ENCODE data around the gene CALHM1.
"Not testable (repeated sequence)": the region's sequence is repeated elsewhere in the genome, so short reads cannot be mapped to it uniquely, and the experiment has no call there.

CALHM1 gene, protein sequence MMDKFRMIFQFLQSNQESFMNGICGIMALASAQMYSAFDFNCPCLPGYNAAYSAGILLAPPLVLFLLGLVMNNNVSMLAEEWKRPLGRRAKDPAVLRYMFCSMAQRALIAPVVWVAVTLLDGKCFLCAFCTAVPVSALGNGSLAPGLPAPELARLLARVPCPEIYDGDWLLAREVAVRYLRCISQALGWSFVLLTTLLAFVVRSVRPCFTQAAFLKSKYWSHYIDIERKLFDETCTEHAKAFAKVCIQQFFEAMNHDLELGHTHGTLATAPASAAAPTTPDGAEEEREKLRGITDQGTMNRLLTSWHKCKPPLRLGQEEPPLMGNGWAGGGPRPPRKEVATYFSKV

DNA sequence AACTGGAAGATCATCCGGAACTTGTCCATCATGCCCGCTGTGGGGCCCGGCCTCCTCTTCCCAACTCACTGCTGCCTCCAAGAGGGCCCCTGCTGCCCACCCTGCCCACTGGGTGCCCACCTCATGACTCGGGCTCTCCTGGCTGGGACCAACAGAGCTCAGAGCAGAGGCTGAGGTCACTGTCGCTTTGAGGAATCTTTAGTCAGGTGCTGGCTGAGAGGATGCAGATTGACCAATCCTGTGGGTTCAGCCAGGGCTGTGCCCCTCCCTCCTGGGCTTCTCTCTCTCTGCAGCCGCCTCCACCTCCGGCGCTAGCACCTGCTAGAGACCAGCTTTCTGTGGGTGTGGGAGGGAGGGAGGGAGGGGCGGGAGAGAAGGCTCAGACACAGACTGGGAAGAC, at the start of gene CALHM1:
Gene CALHM1, minus strand, starts transcription at position 181 of the 400 bp plus-strand sequence. Its CDS starts 149 bp downstream, at position 32.
- no peak for DNase-seq

DNA sequence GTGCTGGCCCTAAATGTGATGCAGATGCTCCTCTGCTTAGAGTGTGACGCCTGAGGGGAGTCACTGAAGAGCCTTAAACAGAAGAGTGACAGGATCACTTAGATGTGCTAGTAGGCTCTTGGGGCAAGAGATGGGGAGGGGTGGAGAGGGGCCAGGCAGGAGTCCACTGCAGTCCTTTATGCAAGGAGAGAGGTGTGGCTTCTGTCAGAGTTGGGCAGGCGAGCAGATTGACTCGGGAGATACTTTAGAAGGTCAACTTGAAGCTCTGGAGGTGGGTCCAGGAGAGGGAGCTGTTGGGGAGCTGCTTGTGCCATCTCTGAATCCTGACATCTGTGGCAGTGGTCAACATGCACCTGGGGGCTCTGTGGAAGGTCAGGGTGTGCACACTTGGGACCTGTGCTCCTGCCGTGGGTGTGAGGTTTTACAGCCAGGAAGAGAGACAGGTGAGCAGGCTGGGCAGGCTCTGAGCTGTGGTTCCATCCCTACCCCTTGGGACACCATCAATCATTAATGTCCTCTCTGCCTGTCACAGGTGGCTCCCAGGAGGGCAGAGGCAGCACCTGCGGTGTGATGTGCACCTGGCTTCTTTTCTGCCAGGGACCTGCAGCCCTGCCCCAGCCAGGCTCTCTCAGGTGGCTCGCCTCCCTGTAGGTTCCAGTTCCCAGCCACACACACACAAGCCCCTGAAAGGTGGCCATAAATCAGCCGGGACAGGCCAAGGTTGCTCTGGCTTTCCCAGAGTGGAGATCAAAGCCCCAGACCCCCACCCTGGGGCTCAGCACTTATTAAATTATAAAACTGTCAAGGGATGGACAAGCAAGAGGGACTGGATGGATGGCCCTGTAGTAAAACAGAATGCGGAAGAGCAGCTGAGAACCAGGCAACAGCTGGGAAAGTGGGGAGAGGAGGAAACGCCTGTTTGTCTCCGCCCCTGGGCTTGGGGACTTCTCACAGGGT, 48.8 kb upstream of the CALHM1 start:
- DNase-seq: no peak

DNA sequence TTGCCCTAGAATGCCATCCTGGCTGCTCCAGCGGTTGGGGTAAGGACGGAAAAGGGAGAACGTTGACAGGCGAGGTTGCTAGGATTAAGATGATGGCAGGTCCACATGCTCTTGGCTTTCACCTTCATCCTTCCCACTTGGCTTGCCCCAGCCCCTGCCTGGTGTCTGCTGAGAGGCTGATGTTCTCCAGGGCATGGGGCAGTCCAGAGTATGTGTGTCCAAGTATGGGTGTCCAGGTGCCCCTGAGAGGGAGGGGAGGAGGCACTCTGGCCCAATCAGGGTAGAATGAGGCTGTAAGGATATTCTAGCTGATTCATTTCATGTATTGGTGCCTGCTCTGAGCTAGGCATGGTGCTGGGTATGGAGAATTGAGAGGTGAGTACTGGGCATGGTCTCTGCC, 47.4 kb upstream of the CALHM1 start:
- no peak for DNase-seq

DNA sequence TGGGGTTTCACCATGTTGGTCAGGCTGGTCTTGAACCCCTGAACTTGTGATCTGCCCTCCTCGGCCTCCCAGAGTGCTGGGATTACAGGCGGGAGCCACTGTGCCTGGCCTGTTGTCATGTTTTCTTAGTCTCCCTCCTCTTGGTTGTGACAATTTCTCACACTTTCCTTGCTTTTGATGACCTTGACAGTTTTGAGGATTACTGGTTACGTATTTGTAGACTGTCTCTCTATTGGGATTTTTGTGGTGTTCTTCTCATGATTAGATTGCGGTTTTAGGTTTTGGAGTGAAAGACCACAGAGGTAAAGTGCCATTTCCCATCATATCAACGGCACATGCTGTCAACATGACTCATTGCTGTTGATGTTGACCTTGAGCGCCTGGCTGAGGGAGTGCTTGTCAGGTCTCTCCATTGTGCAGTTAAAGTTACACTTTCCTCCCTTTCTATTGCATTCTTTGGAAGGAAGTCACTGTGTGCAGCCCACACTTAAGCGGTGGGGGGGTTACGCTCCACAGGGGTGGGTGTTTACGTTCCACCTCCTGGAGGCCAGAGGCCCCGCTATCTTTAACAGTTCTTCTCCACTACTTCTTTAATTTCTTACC, 45.6 kb upstream of the CALHM1 start:
- peak; percentile 21 for DNase-seq

DNA sequence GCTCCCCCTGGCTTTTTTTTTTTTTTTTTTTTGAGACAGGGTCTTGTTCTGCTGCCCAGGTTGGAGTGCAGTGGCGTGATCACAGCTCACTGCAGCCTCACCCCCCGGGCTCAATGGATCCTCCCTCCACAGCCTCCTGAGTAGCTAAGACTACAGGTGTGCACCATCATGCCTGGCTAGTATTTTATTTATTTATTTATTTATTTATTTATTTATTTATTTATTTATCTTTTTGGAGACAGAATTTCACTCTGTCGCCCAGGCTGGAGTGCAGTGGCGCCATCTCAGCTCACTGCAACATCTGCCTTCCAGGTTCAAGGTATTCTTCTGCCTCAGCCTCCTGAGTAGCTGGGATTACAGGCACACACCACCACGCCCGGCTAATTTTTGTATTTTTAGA, 45.1 kb upstream of the CALHM1 start:
- DNase-seq: not testable (repeated sequence)

DNA sequence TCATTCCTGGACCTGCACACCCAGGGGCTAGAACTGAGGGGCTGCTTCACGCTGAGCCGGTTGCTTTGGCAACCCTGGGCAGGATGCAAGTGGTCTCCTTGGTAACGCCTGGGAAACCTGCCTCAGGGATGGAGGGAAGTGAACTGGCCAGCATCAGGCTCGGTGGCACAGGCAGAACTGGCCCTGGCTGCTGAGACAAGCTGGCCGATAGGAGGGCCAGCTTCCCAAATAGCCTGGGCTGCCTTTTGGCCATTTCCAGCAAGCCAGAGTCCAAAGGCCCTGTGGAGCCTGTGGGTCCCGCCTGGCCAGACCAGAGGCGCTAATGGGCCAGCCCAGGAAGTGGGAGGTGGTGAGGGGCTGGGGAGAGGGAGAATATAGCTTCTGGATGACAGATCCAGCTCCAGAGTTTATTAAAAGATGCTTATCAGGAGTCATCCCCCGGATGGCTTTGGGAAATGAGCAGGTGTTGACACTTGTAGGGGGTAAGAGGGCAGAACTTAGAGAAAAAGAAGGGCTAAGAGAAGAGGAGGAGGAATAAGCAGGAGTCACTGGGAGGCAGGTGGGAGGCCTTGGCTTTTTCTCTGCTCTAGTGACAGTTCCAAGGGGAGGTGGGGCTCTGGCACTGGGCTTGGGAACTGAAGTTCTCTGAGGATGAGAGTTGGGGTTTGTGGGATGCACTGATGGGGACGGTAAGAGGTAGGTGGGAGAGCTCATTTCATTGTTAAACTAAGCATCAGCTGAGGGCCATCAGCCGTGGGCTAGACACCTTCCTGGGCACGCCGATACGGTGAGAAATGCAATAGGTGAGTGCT, 44.4 kb upstream of the CALHM1 start:
- no peak for DNase-seq

DNA sequence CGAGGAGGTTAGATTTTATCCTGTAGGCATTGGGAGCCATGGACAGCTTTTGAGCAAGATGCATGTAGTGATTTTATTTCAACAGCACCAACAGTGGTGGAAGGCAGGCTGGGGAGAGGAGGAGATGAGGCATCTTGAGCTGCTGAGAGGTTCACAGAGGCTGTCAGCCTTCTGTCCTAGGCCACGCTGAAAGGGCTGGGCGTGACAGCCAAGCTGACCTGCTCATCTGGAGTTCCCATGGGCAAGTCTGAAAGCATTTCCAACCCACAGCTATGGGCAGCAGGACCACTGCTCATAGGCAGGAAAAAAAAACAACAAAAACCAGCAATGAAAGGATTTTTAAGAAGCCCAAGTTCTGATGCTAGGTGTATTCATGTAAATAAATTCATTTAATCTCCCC, 42.5 kb upstream of the CALHM1 start:
- DNase-seq: no peak

DNA sequence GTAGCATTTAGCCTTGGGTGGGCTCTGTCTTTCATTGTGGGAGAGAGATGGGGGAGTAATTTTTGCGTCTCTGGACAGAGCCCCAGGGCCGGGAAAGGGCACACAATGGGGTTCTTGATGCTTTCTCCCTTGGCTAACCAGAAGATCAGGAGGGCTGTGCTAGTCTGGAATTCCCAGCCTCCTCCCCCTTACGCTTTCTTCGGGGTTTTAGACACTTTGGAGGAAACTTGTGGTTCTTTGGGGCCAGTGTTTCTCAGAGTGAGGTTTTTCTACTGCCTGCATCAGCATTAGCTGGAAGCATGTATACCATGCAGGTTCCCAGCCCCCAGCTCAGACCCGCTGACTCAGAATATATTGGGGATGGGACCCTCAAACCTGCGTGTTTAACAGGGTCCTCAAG, 41.8 kb upstream of the CALHM1 start:
- DNase-seq: no peak

DNA sequence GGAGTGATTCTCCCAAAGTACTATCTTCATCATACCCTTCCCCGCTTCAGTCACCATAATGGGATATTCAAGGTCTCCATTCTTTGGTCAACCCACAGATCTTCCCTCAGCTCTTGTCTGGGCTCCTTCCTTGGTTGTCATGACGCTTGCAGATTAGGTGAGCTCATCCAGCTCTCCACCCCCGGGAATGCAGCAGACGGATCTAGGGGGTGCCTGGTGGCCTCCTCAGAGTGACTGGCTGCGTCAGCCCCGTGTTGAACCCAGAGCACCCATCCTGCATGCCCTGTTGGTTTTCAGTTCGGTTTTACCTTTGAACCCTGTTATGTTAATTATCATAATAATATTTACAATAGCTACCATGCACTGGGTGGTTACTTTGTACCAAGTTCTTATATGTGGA, 41.2 kb upstream of the CALHM1 start:
- DNase-seq: no peak

DNA sequence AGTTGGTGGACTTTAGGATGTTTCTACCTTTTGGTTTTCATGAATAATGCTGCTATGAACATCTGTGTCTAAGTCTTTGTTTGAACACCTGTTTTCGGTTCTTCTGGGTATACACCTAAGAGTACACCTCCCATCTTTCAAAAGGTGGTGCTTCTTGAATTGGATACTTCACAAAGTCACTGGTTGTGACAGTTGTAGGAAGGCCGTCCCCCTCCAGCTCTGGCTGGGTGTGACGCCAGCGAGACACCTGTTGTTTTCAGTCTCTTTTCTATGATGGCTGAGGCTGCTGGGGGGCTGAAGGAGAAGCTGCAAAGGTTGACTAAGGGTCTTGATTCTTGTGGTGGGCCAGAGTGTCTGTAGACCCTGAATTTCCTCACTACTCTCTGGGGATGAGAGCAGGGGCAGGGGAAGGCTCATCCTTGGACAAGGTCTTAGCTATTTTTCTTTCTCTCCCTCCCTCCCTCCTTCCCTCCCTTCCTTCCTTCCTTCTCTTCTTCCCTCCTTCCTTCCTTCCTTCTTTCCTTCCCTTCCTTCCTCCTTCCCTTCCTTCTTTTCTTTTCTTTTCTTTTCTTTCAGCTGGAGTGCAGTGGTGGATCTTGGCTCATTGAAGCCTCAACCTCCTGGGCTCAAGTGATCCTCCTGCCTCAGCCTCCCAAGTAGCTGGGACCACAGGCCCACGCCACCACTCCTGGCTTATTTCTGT, 40.4 kb upstream of the CALHM1 start:
- DNase-seq: no peak

DNA sequence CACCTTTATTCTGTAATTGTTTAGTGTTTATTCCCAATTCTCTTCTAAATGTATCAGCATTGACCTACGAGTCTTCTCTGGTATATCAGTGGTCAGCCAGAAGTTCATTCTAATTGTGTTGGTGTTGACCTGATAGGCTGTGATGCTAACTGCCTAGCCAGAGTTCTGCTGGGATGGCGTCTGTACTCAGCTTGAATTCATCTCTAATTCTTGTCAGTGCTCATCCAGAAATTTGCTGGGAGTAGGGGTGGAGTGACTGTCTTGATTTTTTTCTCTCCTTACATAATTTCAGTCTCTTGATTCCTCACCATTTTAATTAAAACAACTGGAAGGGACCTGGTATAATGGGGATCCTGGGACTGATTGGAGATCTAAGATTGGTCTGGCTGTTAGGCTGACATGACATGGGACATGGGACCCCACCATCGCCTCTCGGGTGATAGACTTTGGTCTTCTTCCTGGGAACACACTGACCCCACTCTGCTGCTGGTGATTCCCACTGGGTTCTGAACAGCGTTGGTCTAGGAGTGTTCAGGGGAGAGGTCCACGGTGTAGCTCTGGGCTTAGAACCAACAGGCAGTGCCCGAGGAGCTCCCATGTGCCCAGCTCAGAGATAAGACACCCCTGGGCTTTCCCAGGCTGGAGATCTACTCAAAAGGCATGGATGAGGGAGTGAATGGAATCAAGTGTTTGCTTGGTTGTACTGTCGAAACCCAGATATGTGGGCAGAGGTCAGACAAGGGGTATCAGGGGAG, 38.6 kb upstream of the CALHM1 start:
- DNase-seq: no peak

DNA sequence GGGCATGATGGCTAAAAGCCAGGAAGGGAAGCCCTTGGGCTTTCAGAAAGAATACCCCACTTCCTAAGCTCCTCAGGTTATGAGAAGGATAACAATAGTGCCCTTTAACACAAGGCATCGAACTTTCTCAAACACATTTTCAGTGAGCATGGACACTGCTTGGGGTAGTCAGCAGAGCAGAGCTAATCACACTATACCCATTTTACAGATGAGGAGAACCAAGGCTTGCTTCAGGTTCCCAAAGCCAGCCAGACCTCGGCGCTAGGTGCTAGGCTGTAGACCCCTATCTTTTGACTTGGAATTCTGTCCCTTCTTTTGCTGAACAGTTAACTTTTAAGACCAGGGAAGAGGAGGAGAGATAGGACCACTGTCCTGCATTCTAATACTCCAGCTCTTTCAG, 36.6 kb upstream of the CALHM1 start:
- DNase-seq: no peak

DNA sequence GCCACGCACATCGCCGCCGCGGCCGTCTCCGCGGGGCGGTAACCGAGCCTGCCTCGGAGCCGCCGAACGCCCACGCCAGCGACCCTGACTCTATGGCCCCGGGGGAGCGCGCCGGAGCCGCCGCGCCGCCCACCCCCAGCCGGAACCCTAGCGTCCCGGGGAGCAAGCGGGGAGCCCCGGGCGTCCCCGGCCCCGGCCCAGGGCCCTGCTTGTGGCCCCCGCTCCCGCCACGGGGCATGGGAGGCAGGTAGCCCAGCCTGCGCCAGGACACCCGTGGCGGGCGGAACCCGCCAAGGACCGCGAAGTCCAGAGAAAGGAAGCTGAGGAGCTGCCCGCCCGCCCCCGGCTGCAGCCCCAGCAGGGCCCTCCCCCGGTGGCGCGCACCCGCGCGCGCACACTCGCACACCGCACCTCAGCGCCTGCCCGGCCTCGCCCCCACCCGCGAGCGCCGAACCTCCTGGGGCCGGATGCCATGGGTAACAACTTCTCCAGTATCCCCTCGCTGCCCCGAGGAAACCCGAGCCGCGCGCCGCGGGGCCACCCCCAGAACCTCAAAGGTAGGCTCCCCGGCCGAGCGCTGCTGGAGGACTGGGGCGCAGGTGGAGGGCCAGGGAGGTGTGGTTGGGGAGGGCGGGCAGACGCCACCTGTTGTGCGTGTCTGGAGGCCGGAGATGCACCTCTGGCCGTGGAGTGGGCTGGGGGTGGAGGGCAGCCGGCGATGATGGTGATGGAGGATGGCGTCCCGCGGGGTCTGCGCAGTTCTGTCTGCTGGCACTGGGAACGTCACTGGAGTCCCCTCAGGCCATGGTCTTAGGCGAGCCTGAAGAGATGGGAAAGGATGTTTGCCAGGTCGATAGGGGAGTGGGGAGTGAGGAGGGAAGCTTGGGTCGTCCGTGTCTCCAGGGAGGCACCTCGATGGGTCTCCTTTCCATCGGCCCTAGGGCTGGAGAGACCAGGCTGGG, 35.5 kb upstream of the CALHM1 start:
- DNase-seq: no peak

DNA sequence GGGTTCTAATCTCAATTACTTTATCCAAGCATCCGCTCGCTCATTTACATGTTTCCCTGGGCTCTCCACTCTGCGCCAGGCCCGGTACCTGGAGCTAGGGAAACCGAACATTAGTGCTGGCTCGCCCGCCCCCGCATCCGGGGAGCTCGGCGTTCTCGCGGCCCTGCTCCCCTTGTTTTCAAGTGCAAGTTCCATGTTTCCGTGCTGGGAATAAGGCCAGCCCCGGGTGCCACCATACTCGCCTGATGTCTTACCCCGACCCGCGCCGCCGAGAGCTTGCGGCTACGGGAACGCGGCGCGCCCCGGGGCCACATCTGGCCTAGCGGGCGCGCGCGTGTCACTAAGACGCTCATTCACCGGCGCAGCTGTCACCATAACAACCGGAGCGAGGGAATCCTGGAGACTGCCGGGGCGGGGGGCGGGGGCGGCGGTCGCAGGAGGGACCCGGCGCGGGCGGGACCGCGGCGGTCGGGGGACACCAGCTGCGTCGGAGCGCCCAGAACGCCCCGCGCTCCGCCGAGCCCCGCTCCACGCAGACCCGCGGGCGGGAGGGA, 34.7 kb upstream of the CALHM1 start, which contains the start of gene NEURL1:
Gene NEURL1, plus strand, starts transcription at position 344 of the 554 bp plus-strand sequence. CDS start 683 bp downstream, outside the sequence.
- DNase-seq: peak; percentile 8

DNA sequence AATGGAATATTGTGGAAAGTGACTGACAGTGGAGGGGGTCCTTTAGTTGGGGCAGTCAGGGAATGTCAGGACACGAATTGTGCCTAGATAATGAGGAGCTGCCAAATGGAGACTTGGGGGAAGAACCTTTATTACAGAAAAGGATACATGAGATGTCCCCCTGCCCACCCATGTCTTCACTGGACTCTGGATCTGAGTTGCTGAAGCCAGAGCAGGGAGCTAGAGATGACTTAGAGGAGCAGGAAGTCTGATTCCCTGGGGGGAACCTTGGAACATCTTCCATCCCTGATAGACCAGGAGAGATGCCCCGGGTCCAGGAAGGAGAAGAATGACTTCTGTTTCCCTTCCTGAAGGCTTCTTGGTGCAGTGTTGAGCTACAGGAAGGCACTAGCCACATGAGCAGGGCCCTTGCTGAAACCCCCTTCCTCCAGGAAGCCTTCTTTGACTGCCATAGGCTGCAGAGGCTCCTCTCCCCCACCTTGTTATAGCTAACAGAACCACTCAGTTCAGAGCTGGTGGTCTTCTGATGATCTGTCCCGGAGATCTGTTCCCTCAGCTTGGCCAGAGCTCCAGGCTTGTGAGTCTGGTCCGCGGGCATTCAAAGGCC, 34.1 kb upstream of the CALHM1 start:
- DNase-seq: no peak

DNA sequence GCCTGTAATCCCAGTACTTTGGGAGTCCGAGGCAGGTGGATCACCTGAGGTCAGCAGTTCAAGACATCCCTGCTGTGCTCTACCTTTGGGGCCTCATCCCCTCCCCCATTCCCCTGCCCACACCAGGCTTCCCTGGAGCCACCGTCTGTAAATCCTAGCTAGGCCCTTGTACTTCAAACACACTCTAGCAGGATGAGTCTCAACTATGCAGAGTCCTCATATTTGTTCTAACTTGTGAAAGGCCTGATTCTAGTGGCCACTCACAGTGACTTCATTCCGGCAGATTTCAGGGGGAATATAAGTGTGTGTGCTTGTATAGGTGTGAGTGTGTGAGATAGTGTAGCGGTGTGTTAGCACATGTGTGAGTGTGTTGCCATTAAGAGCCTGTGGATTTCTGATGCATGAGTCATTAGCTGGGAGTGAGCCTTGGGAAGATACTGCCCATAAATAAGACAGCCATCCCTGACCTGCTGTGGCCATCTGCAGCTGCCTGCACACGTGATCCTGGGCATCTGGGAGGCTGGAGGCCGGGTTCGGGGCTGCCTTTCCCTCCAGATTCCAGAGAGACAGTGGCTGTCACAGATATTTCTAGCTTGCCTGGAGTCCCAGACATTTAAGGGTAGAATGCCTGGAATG, 33.1 kb upstream of the CALHM1 start:
- DNase-seq: no peak

DNA sequence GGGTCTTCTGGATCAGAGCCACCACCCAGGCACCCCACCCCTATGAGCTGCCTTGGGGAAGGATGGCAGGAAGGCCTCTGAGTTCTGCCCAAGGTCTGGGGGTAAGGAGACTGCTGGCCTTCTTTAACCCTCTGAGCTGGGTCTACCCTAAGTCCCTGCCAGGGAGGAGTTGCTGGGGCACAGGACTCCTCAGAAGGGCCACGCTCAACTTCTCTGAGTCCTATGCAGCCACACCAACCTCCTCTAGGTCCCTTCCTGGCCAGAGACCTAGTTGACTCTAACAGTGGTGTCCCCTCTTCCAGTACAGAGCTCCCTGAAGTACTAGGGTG, 32.2 kb upstream of the CALHM1 start:
- DNase-seq: no peak

DNA sequence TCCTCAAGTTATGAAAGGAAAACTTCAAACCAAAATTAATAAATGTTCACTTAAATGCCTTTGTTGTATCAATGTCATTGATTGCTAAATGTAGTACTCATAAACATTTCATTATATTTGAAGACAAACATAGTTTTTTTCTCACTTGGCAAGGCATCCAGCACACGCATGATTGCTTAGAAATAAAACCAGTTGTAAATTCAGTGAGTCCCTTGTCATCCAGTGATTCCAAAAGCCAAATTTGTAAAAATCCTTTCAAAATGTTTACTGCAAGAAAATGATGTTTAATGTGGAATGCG, 28.7 kb upstream of the CALHM1 start:
- no peak for DNase-seq
